Measurements from ENCODE around the gene ST7L. TPM values are rescaled to one million over a fixed set of nuclear protein-coding genes. Genes with fewer than 3 reads are reported as not detected.
A peak's percentile ranks its signal among the peaks of the same experiment; 100 is the strongest.

ST7L gene
- total RNA-seq, 1 donor from 2014 or later: 12.6 TPM

DNA sequence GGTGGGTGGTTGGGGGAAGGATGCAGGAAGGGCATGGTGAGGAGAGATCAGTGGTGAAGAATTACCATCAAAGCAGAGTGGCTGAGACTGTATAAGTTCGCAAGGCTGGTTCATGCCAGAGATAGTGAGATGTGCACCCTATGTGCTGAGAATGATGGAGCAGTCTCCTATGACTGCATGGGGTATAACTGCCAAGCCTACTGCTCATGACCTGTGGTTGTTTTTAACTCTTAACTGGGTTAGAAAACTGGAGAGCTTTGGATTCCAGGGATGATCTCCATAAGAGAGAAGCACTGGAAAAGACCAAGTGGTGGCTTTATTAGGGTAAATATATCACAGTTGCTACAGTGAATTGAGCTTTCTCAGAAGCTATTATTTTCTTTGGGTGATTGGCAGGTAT, 94.0 kb downstream of the ST7L start:
- H3K9me3 ChIP-seq (replicated peaks): no peaks in the 10 kb centered on the region
- TF ChIP-seq, protein P1, sequence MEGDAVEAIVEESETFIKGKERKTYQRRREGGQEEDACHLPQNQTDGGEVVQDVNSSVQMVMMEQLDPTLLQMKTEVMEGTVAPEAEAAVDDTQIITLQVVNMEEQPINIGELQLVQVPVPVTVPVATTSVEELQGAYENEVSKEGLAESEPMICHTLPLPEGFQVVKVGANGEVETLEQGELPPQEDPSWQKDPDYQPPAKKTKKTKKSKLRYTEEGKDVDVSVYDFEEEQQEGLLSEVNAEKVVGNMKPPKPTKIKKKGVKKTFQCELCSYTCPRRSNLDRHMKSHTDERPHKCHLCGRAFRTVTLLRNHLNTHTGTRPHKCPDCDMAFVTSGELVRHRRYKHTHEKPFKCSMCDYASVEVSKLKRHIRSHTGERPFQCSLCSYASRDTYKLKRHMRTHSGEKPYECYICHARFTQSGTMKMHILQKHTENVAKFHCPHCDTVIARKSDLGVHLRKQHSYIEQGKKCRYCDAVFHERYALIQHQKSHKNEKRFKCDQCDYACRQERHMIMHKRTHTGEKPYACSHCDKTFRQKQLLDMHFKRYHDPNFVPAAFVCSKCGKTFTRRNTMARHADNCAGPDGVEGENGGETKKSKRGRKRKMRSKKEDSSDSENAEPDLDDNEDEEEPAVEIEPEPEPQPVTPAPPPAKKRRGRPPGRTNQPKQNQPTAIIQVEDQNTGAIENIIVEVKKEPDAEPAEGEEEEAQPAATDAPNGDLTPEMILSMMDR (IDR thresholded peaks at IDR 0.05; ENCODE audit: borderline replicate concordance): no peak
- peaks cover 22% of the 10 kb centered on the region for H3K4me1 ChIP-seq
- no peak for DNase-seq
- H3K4me3 ChIP-seq: no peak overlapping the region
- peaks cover 35% of the 10 kb centered on the region for H3K36me3 ChIP-seq
- peak overlapping the region; percentile 65 for H3K27ac ChIP-seq (replicated peaks)
- intact Hi-C loops (cut with micrococcal nuclease): no loop called here
- no peaks in the 10 kb centered on the region for H3K27me3 ChIP-seq (ENCODE audit: low read depth)

DNA sequence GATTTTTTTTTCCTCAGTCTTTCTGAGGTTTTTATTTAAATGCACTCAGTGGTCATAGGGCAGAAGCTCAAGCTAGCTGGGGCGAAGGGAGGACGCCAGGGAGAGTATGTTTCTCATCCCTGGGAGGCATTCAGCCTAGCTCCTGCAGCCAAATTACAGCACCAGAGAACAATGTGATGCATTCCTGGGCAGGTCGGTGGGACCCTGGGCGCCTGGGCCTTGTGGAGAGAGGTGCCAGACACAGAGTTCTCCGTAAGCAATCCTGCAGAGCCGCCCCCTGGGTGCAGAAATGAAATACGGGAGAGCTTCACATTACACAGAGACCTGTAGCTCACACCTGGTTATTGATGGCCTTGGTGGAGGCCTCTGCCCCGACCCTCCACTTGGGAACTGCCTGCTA, 94.7 kb downstream of the ST7L start:
- intact Hi-C loops (cut with micrococcal nuclease): no loop called here
- Histone ChIP-seq H3K9me3 (replicated peaks) (no peaks in the 10 kb centered on the region), H3K36me3 (peaks cover 35% of the 10 kb centered on the region), H3K4me1 (peaks cover 25% of the 10 kb centered on the region), H3K27me3 (ENCODE audit: low read depth) (no peaks in the 10 kb centered on the region), H3K4me3 (no peak overlapping the region), H3K27ac (replicated peaks) (peak overlapping the region; percentile 65)
- TF ChIP-seq, protein P1 (IDR thresholded peaks at IDR 0.05; ENCODE audit: borderline replicate concordance): no peak
- peak; percentile 37 for DNase-seq

DNA sequence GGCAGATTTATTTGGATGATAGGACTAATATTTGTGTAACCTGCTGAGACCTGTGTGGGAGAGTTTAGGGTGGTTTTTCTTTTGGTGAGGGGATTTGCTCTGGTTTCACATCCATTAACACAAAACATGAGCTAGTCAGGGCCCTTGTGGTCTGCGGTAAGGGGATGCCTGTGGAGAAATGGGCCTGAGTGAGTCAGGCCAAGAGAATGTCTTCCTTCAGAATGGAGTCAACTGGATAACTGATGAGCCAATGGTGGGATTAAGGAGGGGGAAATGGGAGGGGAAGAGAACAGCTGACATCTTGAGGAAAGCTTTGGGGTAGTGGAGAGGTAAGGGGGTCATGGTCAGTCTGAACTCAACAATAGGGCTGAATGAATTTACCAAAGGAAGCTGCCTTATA, 96.3 kb downstream of the ST7L start:
- Histone ChIP-seq H3K27me3 (ENCODE audit: low read depth) (no peaks in the 10 kb centered on the region), H3K36me3 (peaks cover 28% of the 10 kb centered on the region), H3K9me3 (replicated peaks) (no peaks in the 10 kb centered on the region), H3K4me3 (no peak overlapping the region), H3K4me1 (peaks cover 38% of the 10 kb centered on the region), H3K27ac (replicated peaks) (no peak overlapping the region)
- intact Hi-C loops (cut with micrococcal nuclease): no loop called here
- TF ChIP-seq, protein P1 (IDR thresholded peaks at IDR 0.05; ENCODE audit: borderline replicate concordance): no peak
- DNase-seq: no peak

DNA sequence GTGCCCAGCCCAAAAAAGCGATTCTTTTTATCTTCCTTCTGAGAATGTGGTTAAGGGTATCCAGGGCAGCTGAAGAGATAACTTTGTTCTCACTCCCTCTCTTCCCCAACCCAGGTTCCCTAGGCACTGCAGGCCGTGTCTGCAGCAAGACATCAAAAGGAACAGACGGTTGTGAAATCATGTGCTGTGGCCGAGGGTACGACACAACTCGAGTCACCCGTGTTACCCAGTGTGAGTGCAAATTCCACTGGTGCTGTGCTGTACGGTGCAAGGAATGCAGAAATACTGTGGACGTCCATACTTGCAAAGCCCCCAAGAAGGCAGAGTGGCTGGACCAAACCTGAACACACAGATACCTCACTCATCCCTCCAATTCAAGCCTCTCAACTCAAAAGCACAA, 98.8 kb downstream of the ST7L start:
- H3K36me3 ChIP-seq: peaks cover 16% of the 10 kb centered on the region
- H3K9me3 ChIP-seq (replicated peaks): no peaks in the 10 kb centered on the region
- no peak overlapping the region for H3K27ac ChIP-seq (replicated peaks)
- no peak overlapping the region for H3K4me3 ChIP-seq
- TF ChIP-seq, protein P1 (IDR thresholded peaks at IDR 0.05; ENCODE audit: borderline replicate concordance): no peak
- intact Hi-C loops (cut with micrococcal nuclease): no loop called here
- DNase-seq: no peak
- H3K27me3 ChIP-seq (ENCODE audit: low read depth): no peaks in the 10 kb centered on the region
- H3K4me1 ChIP-seq: peaks cover 53% of the 10 kb centered on the region

DNA sequence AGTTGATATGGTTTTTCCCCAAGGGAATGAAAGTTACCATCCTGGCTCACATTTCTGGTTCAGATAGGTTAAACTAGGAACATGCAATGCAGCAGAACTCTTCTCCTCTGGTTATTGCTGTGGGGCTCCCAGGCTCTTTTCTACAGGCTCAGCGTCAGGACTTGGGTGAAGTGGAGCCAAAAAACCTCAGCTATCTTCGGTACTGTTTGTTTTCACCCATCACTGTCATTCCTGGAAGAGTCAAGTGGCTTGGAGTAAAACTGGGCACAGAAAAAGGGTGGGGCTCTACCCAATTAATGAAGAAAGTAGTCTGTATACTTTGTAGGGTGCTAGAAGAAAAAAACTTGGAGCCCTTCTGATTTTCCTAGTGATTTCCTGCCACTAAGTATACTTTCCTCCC, 100.8 kb downstream of the ST7L start:
- Histone ChIP-seq H3K27ac (replicated peaks) (peak overlapping the region; percentile 77), H3K9me3 (replicated peaks) (no peaks in the 10 kb centered on the region), H3K4me1 (peaks cover 36% of the 10 kb centered on the region), H3K27me3 (ENCODE audit: low read depth) (no peaks in the 10 kb centered on the region), H3K4me3 (no peak overlapping the region), H3K36me3 (peaks cover 13% of the 10 kb centered on the region)
- intact Hi-C loops (cut with micrococcal nuclease): no loop called here
- TF ChIP-seq, protein P1 (IDR thresholded peaks at IDR 0.05; ENCODE audit: borderline replicate concordance): no peak
- DNase-seq: no peak

DNA sequence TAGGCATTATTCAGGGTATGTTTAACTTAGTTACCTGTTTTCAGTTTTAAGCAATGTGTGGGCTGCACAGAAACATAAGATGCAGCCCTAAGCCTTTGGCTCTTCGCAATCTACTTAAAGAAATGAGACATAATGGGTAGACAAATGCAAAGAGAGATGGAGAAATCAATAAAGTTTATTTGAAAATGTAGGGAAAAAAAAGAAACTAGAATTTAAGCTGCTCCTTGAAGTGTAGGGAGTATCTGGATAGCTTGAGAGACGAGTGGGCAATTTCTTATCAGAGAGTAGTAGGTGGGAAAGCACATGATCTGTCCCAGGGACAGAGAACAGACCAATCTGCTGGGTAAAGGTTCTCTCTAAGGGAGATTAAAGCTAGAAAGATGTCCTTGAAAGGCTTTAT, 101.3 kb downstream of the ST7L start:
- Histone ChIP-seq H3K9me3 (replicated peaks) (no peaks in the 10 kb centered on the region), H3K4me1 (peaks cover 36% of the 10 kb centered on the region), H3K27me3 (ENCODE audit: low read depth) (no peaks in the 10 kb centered on the region), H3K27ac (replicated peaks) (peak overlapping the region; percentile 77), H3K4me3 (no peak overlapping the region), H3K36me3 (peaks cover 7% of the 10 kb centered on the region)
- TF ChIP-seq, protein P1 (IDR thresholded peaks at IDR 0.05; ENCODE audit: borderline replicate concordance): no peak
- DNase-seq: no peak
- intact Hi-C loops (cut with micrococcal nuclease): no loop called here

Measured in left ventricle myocardium inferior (tissue), 1 donor.